Dedifferentiated amniotic fluid mesenchymal stem cell (primary cell): ENCODE data around the gene TP73.

Source experiments
- DNase-seq: peaks from one replicate; pipeline ENCODE4 v3.0.0-alpha.2; 2016; ENCODE audit errors: extremely low spot score

The TP73 gene

GRCh38 chr1:3653286-3653618 is 936 bp downstream of the TP73 start:
- DNase-seq: no peak

- DNase-seq: no peak
Observed at GRCh38 chr1:3654549-3655281, 2.4 kb downstream of the TP73 start.

- DNase-seq: no peak
Observed at GRCh38 chr1:3656450-3657095, 4.3 kb downstream of the TP73 start.

- no peak for DNase-seq
Observed at GRCh38 chr1:3657096-3657475, 4.8 kb downstream of the TP73 start.

- no peak for DNase-seq
Observed at GRCh38 chr1:3657578-3658230, 5.4 kb downstream of the TP73 start.

- no peak for DNase-seq
Observed at GRCh38 chr1:3658231-3658615, 5.9 kb downstream of the TP73 start.

- DNase-seq: no peak
Observed at GRCh38 chr1:3659093-3659492, 6.8 kb downstream of the TP73 start.

GRCh38 chr1:3660704-3661103 is 8.4 kb downstream of the TP73 start:
- DNase-seq: no peak

GRCh38 chr1:3661631-3662030 is 9.3 kb downstream of the TP73 start:
- DNase-seq: no peak

- no peak for DNase-seq
Observed at GRCh38 chr1:3662080-3662671, 9.9 kb downstream of the TP73 start.

GRCh38 chr1:3663999-3664699 is 11.8 kb downstream of the TP73 start:
- DNase-seq: no peak

GRCh38 chr1:3664700-3665375 is 12.5 kb downstream of the TP73 start:
- DNase-seq: no peak

GRCh38 chr1:3668148-3668547 is 15.8 kb downstream of the TP73 start:
- DNase-seq: no peak

- DNase-seq: no peak
Observed at GRCh38 chr1:3668585-3669300, 16.4 kb downstream of the TP73 start.

GRCh38 chr1:3669421-3669821 is 17.1 kb downstream of the TP73 start:
- DNase-seq: no peak

GRCh38 chr1:3669971-3670431 is 17.7 kb downstream of the TP73 start:
- DNase-seq: no peak

GRCh38 chr1:3670823-3671265 is 18.5 kb downstream of the TP73 start:
- no peak for DNase-seq

GRCh38 chr1:3671371-3672180 is 19.3 kb downstream of the TP73 start:
- no peak for DNase-seq

GRCh38 chr1:3672231-3672970 is 20.1 kb downstream of the TP73 start:
- DNase-seq: no peak
